Measurements from ENCODE around the gene AK9.

- TF ChIP-seq CTCF (IDR thresholded peaks at IDR 0.05) = no peak
- no peak for TF ChIP-seq POLR2A (IDR thresholded peaks at IDR 0.05)
Measured at GRCh38 chr6:109454496-109455436, 236.2 kb downstream of the AK9 start.
